WTC11 (cell line): ENCODE data around the gene CCDC88A. TPM values are rescaled to one million over a fixed set of nuclear protein-coding genes. Genes with fewer than 3 reads are reported as not detected.

Source experiments
- ATAC-seq: fragments of 200-7000 bp; cut with Tn5 transposase; 2 replicates; pipeline ENCODE4 v1.10.0; 2021; ENCODE audit warnings: mild to moderate bottlenecking, moderate library complexity
- CTCF ChIA-PET: fragments of 300-600 bp; sonication (Branson Sonifier 250); formaldehyde crosslinking; loops from one replicate; lab custom pipeline; 2021; ENCODE audit warnings: antibody characterized with exemption; lab: Charles Lee
- POLR2A ChIA-PET: fragments of 350-600 bp; sonication (Branson Sonifier 250); formaldehyde crosslinking; loops from one replicate; lab custom pipeline; 2021; ENCODE audit warnings: antibody characterized with exemption; lab: Charles Lee
- DNase-seq: peaks from one replicate; pipeline ENCODE4 v3.0.0; 2021; ENCODE audit warnings: low spot score
- H3K27ac Mint-ChIP-seq: 2 replicates; pipeline ENCODE4 v1.8.0; 2021; ENCODE audit warnings: mixed read lengths
- H3K27me3 Mint-ChIP-seq: 2 replicates; pipeline ENCODE4 v1.8.0; 2021; ENCODE audit warnings: low read depth, mild to moderate bottlenecking, moderate library complexity, mixed read lengths
- H3K36me3 Mint-ChIP-seq: 2 replicates; pipeline ENCODE4 v1.8.0; 2021; ENCODE audit warnings: mixed read lengths
- H3K4me1 Mint-ChIP-seq: 2 replicates; pipeline ENCODE4 v1.8.0; 2022; ENCODE audit warnings: mixed read lengths
- H3K4me3 Mint-ChIP-seq: 2 replicates; pipeline ENCODE4 v1.8.0; 2021; ENCODE audit warnings: mild to moderate bottlenecking, moderate library complexity, mixed read lengths
- H3K9me3 Mint-ChIP-seq: 2 replicates; pipeline ENCODE4 v1.8.0; 2021; ENCODE audit warnings: mixed read lengths
- ARID4B ChIP-seq: sonication (generic); formaldehyde crosslinking; IDR thresholded peaks from 2 replicates; pipeline ENCODE4 v1.8.0; 2023; ENCODE audit warnings: missing genetic modification reagents, mild to moderate bottlenecking, borderline replicate concordance
- ATF1 ChIP-seq: sonication (generic); formaldehyde crosslinking; IDR thresholded peaks from 2 replicates; pipeline ENCODE4 v1.8.1; 2023; ENCODE audit warnings: mild to moderate bottlenecking, moderate library complexity, missing genetic modification reagents
- CBFB ChIP-seq: sonication (generic); formaldehyde crosslinking; IDR thresholded peaks from 2 replicates; pipeline ENCODE4 v1.8.1; 2022; ENCODE audit warnings: mild to moderate bottlenecking, low read depth, missing genetic modification reagents
- GABPB1 ChIP-seq: sonication (generic); formaldehyde crosslinking; IDR thresholded peaks from 2 replicates; pipeline ENCODE4 v1.8.1; 2023; ENCODE audit warnings: mild to moderate bottlenecking, missing genetic modification reagents
- MAX ChIP-seq: sonication (generic); formaldehyde crosslinking; IDR thresholded peaks from 2 replicates; pipeline ENCODE4 v1.8.0; 2022; ENCODE audit warnings: mild to moderate bottlenecking, missing genetic modification reagents
- NR2C2 ChIP-seq: sonication (generic); formaldehyde crosslinking; IDR thresholded peaks from 2 replicates; pipeline ENCODE4 v1.8.0; 2022; ENCODE audit warnings: mild to moderate bottlenecking, missing genetic modification reagents
- NR3C1 ChIP-seq: sonication (generic); formaldehyde crosslinking; conservative IDR thresholded peaks from 2 replicates; pipeline ENCODE4 v1.8.1; 2023; ENCODE audit warnings: low read depth, mild to moderate bottlenecking, missing genetic modification reagents
- SMAD3 ChIP-seq: sonication (generic); formaldehyde crosslinking; IDR thresholded peaks from 2 replicates; pipeline ENCODE4 v1.8.0; 2022; ENCODE audit warnings: missing genetic modification reagents, mild to moderate bottlenecking, borderline replicate concordance
- ZNF121 ChIP-seq: sonication (generic); formaldehyde crosslinking; IDR thresholded peaks from 2 replicates; pipeline ENCODE4 v1.8.0; 2023; ENCODE audit warnings: missing genetic modification reagents
- ZNF263 ChIP-seq: sonication (generic); formaldehyde crosslinking; IDR thresholded peaks from 2 replicates; pipeline ENCODE4 v1.8.1; 2022; ENCODE audit warnings: low read depth, mild to moderate bottlenecking, moderate library complexity, missing genetic modification reagents
- ZNF532 ChIP-seq: fragments of 250-450 bp; sonication (Bioruptor Pico); IDR thresholded peaks from 2 replicates; pipeline ENCODE4 v1.9.0; 2021; ENCODE audit warnings: mild to moderate bottlenecking, borderline replicate concordance
- total RNA-seq: library from RNA; stranded (reverse); gene quantifications from 3 replicates; pipeline ENCODE4 v1.2.3, GENCODE V29; 2021
- TF ChIP-seq, protein P1 (sequence below): sonication (generic); formaldehyde crosslinking; IDR thresholded peaks from 2 replicates; pipeline ENCODE4 v1.8.0; 2023; ENCODE audit warnings: mild to moderate bottlenecking, missing genetic modification reagents

Gene CCDC88A
- total RNA-seq, 1 experiment from 2014 or later, result 97.5 TPM

GRCh38 chr2:55421326-55421725 is 1.7 kb upstream of the CCDC88A start:
- ChIA-PET POLR2A (no interaction called here), CTCF (no interaction called here)
- H3K4me1 Mint-ChIP-seq, result peaks cover 17% of the 10 kb centered on the region
- DNase-seq (no peak), ATAC-seq (no peak)
- H3K9me3 Mint-ChIP-seq, result no peaks in the 10 kb centered on the region
- no peaks in the 10 kb centered on the region for H3K36me3 Mint-ChIP-seq
- peak; percentile 80 for TF ChIP-seq ZNF121 (CRISPR knock-in tag)
- no peak for TF ChIP-seq MAX
- no peaks in the 10 kb centered on the region for H3K27me3 Mint-ChIP-seq
- peak overlapping the region; percentile 42; the same call in 1 of the 2 replicates for H3K4me3 Mint-ChIP-seq
- H3K27ac Mint-ChIP-seq, result no peak overlapping the region

GRCh38 chr2:55420871-55421270 is 1.2 kb upstream of the CCDC88A start:
- peaks cover 19% of the 10 kb centered on the region for H3K4me1 Mint-ChIP-seq
- no peaks in the 10 kb centered on the region for H3K9me3 Mint-ChIP-seq
- POLR2A ChIA-PET, result interaction anchor here (0.6 to 1.3 kb wide), 3 partner anchors 13 to 188 kb away, joined by 3 to 5 read pairs (median 3); partner anchors contain the start of gene RPS27A
- no peak overlapping the region for H3K4me3 Mint-ChIP-seq
- no peak for TF ChIP-seq ATF1 (CRISPR knock-in tag)
- TF ChIP-seq ZNF263 (CRISPR knock-in tag), result no peak
- TF ChIP-seq NR2C2 (CRISPR knock-in tag), result no peak
- TF ChIP-seq ZNF532 (CRISPR knock-in tag), result no peak
- no peak for TF ChIP-seq NR3C1 (CRISPR knock-in tag)
- TF ChIP-seq SMAD3 (CRISPR knock-in tag), result no peak
- no peak for TF ChIP-seq ARID4B
- no peak for TF ChIP-seq MAX
- TF ChIP-seq GABPB1, result no peak
- TF ChIP-seq, protein P1, sequence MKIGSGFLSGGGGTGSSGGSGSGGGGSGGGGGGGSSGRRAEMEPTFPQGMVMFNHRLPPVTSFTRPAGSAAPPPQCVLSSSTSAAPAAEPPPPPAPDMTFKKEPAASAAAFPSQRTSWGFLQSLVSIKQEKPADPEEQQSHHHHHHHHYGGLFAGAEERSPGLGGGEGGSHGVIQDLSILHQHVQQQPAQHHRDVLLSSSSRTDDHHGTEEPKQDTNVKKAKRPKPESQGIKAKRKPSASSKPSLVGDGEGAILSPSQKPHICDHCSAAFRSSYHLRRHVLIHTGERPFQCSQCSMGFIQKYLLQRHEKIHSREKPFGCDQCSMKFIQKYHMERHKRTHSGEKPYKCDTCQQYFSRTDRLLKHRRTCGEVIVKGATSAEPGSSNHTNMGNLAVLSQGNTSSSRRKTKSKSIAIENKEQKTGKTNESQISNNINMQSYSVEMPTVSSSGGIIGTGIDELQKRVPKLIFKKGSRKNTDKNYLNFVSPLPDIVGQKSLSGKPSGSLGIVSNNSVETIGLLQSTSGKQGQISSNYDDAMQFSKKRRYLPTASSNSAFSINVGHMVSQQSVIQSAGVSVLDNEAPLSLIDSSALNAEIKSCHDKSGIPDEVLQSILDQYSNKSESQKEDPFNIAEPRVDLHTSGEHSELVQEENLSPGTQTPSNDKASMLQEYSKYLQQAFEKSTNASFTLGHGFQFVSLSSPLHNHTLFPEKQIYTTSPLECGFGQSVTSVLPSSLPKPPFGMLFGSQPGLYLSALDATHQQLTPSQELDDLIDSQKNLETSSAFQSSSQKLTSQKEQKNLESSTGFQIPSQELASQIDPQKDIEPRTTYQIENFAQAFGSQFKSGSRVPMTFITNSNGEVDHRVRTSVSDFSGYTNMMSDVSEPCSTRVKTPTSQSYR (CRISPR knock-in tag), result no peak
- no peak for TF ChIP-seq CBFB (CRISPR knock-in tag)
- TF ChIP-seq, all 79 proteins: peak for 0
- DNase-seq, result no peak
- Mint-ChIP-seq H3K27me3 (no peaks in the 10 kb centered on the region), H3K27ac (no peak overlapping the region), H3K36me3 (no peaks in the 10 kb centered on the region)
- CTCF ChIA-PET, result interaction anchor here (1.4 kb wide), 1 partner anchor 11 kb away, joined by 5 read pairs; no protein-coding TSS in a partner anchor
- ATAC-seq, result no peak
